ENCODE data around the gene SLC19A2. TPM values are rescaled to one million over a fixed set of nuclear protein-coding genes. Genes with fewer than 3 reads are reported as not detected.

SLC19A2 gene
- polyA plus RNA-seq, 2 of the 4 experiments (the other 2 are of a cell fraction): 5.2 to 13.3 TPM

- Histone ChIP-seq H3K4me3 (no peak overlapping the region), H3K4me1 (no peaks in the 10 kb centered on the region), H3K4me2 (no peak overlapping the region), H3K9me3 (no peaks in the 10 kb centered on the region), H3K27ac (no peak overlapping the region)
- FAIRE-seq (no peak), DNase-seq (ENCODE audit: low read depth in 1 of 2, low spot score in 1 of 2) (no peak), ATAC-seq (no peak)
- POLR2A ChIA-PET: no interaction called here
- CTCF ChIA-PET: no interaction called here
- WGBS (ENCODE audit: missing lambda C conversion rate): 57% methylated on average over 5 of the region's 5 CpGs
- no peak for TF ChIP-seq FOSB (CRISPR knock-in tag; IDR thresholded peaks at IDR 0.05)
- TF ChIP-seq, protein P1, sequence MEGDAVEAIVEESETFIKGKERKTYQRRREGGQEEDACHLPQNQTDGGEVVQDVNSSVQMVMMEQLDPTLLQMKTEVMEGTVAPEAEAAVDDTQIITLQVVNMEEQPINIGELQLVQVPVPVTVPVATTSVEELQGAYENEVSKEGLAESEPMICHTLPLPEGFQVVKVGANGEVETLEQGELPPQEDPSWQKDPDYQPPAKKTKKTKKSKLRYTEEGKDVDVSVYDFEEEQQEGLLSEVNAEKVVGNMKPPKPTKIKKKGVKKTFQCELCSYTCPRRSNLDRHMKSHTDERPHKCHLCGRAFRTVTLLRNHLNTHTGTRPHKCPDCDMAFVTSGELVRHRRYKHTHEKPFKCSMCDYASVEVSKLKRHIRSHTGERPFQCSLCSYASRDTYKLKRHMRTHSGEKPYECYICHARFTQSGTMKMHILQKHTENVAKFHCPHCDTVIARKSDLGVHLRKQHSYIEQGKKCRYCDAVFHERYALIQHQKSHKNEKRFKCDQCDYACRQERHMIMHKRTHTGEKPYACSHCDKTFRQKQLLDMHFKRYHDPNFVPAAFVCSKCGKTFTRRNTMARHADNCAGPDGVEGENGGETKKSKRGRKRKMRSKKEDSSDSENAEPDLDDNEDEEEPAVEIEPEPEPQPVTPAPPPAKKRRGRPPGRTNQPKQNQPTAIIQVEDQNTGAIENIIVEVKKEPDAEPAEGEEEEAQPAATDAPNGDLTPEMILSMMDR (IDR thresholded peaks at IDR 0.05): no peak
- TF ChIP-seq CBX2 (IDR thresholded peaks at IDR 0.05; ENCODE audit: borderline replicate concordance, low read depth): no peak
- no peak for TF ChIP-seq ZFP36 (IDR thresholded peaks at IDR 0.05; ENCODE audit: borderline replicate concordance, partially characterized antibody)
- no peak for TF ChIP-seq CBX8 (IDR thresholded peaks at IDR 0.05)
- TF ChIP-seq NR3C1 (IDR thresholded peaks at IDR 0.05): no peak
- TF ChIP-seq RNF2 (IDR thresholded peaks at IDR 0.05; ENCODE audit: borderline replicate concordance, low read depth): no peak
- no peak for TF ChIP-seq JUNB (IDR thresholded peaks at IDR 0.05)
- TF ChIP-seq POLR2AphosphoS2 (conservative IDR thresholded peaks at IDR 0.05; ENCODE audit: low read length): no peak
- TF ChIP-seq HOXB13 (CRISPR knock-in tag; IDR thresholded peaks at IDR 0.05; ENCODE audit: low read depth): no peak
- no peak for TF ChIP-seq HEYL (CRISPR knock-in tag; IDR thresholded peaks at IDR 0.05)
- no peak for TF ChIP-seq KDM1A (IDR thresholded peaks at IDR 0.05; ENCODE audit: low read depth)
- TF ChIP-seq, protein P2, sequence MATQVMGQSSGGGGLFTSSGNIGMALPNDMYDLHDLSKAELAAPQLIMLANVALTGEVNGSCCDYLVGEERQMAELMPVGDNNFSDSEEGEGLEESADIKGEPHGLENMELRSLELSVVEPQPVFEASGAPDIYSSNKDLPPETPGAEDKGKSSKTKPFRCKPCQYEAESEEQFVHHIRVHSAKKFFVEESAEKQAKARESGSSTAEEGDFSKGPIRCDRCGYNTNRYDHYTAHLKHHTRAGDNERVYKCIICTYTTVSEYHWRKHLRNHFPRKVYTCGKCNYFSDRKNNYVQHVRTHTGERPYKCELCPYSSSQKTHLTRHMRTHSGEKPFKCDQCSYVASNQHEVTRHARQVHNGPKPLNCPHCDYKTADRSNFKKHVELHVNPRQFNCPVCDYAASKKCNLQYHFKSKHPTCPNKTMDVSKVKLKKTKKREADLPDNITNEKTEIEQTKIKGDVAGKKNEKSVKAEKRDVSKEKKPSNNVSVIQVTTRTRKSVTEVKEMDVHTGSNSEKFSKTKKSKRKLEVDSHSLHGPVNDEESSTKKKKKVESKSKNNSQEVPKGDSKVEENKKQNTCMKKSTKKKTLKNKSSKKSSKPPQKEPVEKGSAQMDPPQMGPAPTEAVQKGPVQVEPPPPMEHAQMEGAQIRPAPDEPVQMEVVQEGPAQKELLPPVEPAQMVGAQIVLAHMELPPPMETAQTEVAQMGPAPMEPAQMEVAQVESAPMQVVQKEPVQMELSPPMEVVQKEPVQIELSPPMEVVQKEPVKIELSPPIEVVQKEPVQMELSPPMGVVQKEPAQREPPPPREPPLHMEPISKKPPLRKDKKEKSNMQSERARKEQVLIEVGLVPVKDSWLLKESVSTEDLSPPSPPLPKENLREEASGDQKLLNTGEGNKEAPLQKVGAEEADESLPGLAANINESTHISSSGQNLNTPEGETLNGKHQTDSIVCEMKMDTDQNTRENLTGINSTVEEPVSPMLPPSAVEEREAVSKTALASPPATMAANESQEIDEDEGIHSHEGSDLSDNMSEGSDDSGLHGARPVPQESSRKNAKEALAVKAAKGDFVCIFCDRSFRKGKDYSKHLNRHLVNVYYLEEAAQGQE (IDR thresholded peaks at IDR 0.05): no peak
- TF ChIP-seq PHF8 (IDR thresholded peaks at IDR 0.05; ENCODE audit: borderline replicate concordance, low read depth): no peak
- TF ChIP-seq TFCP2L1 (CRISPR knock-in tag; IDR thresholded peaks at IDR 0.05): no peak
- no peak for TF ChIP-seq CHD4 (IDR thresholded peaks at IDR 0.05; ENCODE audit: borderline replicate concordance)
- TF ChIP-seq MAFK (IDR thresholded peaks at IDR 0.05; ENCODE audit: partially characterized antibody): no peak
Measured at GRCh38 chr1:169421309-169421708, 64.4 kb downstream of the SLC19A2 start.

GRCh38 chr1:169414952-169415351 is 70.8 kb downstream of the SLC19A2 start:
- no peak for ATAC-seq
- no peaks in the 10 kb centered on the region for H3K4me1 ChIP-seq
- no peak overlapping the region for H3K27ac ChIP-seq
- 81% methylated on average over 2 of the region's 2 CpGs for WGBS (ENCODE audit: missing lambda C conversion rate)
- no peak overlapping the region for H3K4me2 ChIP-seq
- FAIRE-seq: no peak
- H3K9me3 ChIP-seq: no peaks in the 10 kb centered on the region
- no peak overlapping the region for H3K4me3 ChIP-seq
- ChIA-PET POLR2A (no interaction called here), CTCF (no interaction called here)
- no peak for DNase-seq (ENCODE audit: low read depth in 1 of 2, low spot score in 1 of 2)
- TF ChIP-seq KDM1A (IDR thresholded peaks at IDR 0.05; ENCODE audit: low read depth) (no peak), MYC (IDR thresholded peaks at IDR 0.05; ENCODE audit: borderline replicate concordance, low read length) (no peak), TP53 (CRISPR knock-in tag; IDR thresholded peaks at IDR 0.05) (no peak), HEYL (CRISPR knock-in tag; IDR thresholded peaks at IDR 0.05) (no peak), FOXS1 (CRISPR knock-in tag; IDR thresholded peaks at IDR 0.05) (no peak), CEBPB (IDR thresholded peaks at IDR 0.05) (no peak), ZNF302 (CRISPR knock-in tag; IDR thresholded peaks at IDR 0.05) (no peak), JUN (IDR thresholded peaks at IDR 0.05) (no peak), PHF8 (IDR thresholded peaks at IDR 0.05; ENCODE audit: borderline replicate concordance, low read depth) (no peak), HOXB5 (CRISPR knock-in tag; IDR thresholded peaks at IDR 0.05) (no peak), MAZ (IDR thresholded peaks at IDR 0.05; ENCODE audit: borderline replicate concordance, low read depth, low read length) (no peak), TFCP2L1 (CRISPR knock-in tag; IDR thresholded peaks at IDR 0.05) (no peak), EHMT2 (IDR thresholded peaks at IDR 0.05; ENCODE audit: low read depth) (no peak), SREBF2 (IDR thresholded peaks at IDR 0.05) (no peak), RNF2 (IDR thresholded peaks at IDR 0.05; ENCODE audit: borderline replicate concordance, low read depth) (no peak), CBX2 (IDR thresholded peaks at IDR 0.05; ENCODE audit: borderline replicate concordance, low read depth) (no peak)
- TF ChIP-seq, protein P2 (IDR thresholded peaks at IDR 0.05): no peak
- TF ChIP-seq, protein P3, sequence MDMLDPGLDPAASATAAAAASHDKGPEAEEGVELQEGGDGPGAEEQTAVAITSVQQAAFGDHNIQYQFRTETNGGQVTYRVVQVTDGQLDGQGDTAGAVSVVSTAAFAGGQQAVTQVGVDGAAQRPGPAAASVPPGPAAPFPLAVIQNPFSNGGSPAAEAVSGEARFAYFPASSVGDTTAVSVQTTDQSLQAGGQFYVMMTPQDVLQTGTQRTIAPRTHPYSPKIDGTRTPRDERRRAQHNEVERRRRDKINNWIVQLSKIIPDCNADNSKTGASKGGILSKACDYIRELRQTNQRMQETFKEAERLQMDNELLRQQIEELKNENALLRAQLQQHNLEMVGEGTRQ (IDR thresholded peaks at IDR 0.05): no peak
- TF ChIP-seq, protein P4, sequence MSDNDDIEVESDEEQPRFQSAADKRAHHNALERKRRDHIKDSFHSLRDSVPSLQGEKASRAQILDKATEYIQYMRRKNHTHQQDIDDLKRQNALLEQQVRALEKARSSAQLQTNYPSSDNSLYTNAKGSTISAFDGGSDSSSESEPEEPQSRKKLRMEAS (IDR thresholded peaks at IDR 0.05): no peak

Measured in A549 (cell line).